Testis (tissue), 3 donors: ENCODE measurements around the gene MRGPRE. TPM values are rescaled to one million over a fixed set of nuclear protein-coding genes. Genes with fewer than 3 reads are reported as not detected.

Experiments used
- DNase-seq: peaks from one replicate; pipeline ENCODE4 v3.0.0-alpha.2; 2019
- H3K27ac ChIP-seq, 2 donors: fragments of 200-600 bp; sonication (generic); one replicate each; pipeline ENCODE4 v1.5.1; 2019
- H3K27me3 ChIP-seq: fragments of 200-600 bp; sonication (generic); one replicate; pipeline ENCODE4 v1.5.1; 2019
- H3K36me3 ChIP-seq: fragments of 200-600 bp; sonication (generic); one replicate; pipeline ENCODE4 v1.5.1; 2017; ENCODE audit warnings: low read depth; ENCODE audit errors: missing control alignments
- H3K4me1 ChIP-seq: fragments of 200-600 bp; sonication (generic); one replicate; pipeline ENCODE4 v1.5.1; 2019
- H3K4me3 ChIP-seq, 2 donors: fragments of 200-600 bp; sonication (generic); one replicate each; pipeline ENCODE4 v1.5.1; 2017 to 2019
- H3K9me3 ChIP-seq: fragments of 200-600 bp; sonication (generic); one replicate; pipeline ENCODE4 v1.5.1; 2017
- CTCF ChIP-seq, 3 experiments: fragments of 450-650 bp in 2 of 3; fragments of 200-600 bp in 1 of 3; sonication (generic) in 1 of 3; IDR thresholded peaks; one replicate each; pipeline ENCODE4 v1.5.1; 2016 to 2019; ENCODE audit warnings: antibody characterized with exemption in 3 of 3, mild to moderate bottlenecking in 2 of 3, moderate library complexity in 1 of 3
- POLR2A ChIP-seq: fragments of 450-650 bp; IDR thresholded peaks from one replicate; pipeline ENCODE4 v1.6.1; 2017; ENCODE audit warnings: antibody characterized with exemption, mild to moderate bottlenecking, moderate library complexity
- WGBS, 2 donors: methylation state at CpG; one replicate each; pipeline ENCODE4 v1.1.5; 2018; 5-methylcytosine and 5-hydroxymethylcytosine counted together
- intact Hi-C: fragments of 100-400 bp; cut with DNase I; formaldehyde crosslinking; loops from one replicate; pipeline ENCODE4 v1.15.1; 2023; ENCODE audit warnings: low total_unique reads
- polyA plus RNA-seq: library from polyadenylated mRNA; stranded (reverse); fragments of 350-450 nt; fragmentation: Illumina TruSeq; extraction: RNeasy Lipid Tissue Mini Kit (QIAGEN cat#74804); gene quantifications from one replicate; pipeline ENCODE4 v1.2.3, GENCODE V29; 2014; ENCODE audit warnings: low read depth, low replicate concordance; ENCODE audit not compliant: insufficient read depth
- total RNA-seq, 2 donors: library from RNA; depleted of rRNA; stranded (reverse); fragments of >200 nt; gene quantifications; one replicate each; pipeline ENCODE4 v1.2.3, GENCODE V29; 2016

MRGPRE gene
- total and polyA plus RNA-seq, 3 donors from 2014 or later, result 0.30 to 1.0 (median 0.93) TPM

- intact Hi-C loops, result no loop called here
- H3K27me3 ChIP-seq, result no peaks in the 10 kb centered on the region
- no peaks in the 10 kb centered on the region for H3K36me3 ChIP-seq
- DNase-seq, result no peak
- TF ChIP-seq POLR2A (no peak), CTCF (IDR thresholded peaks at IDR 0.05) (no peak)
- no peak overlapping the region for H3K4me3 ChIP-seq
- H3K4me1 ChIP-seq, result no peaks in the 10 kb centered on the region
- no peak overlapping the region for H3K27ac ChIP-seq
- 87 to 88% methylated on average over 9 to 11 of the region's 11 CpGs for WGBS, 2 donors
- no peaks in the 10 kb centered on the region for H3K9me3 ChIP-seq
Measured at GRCh38 chr11:3189886-3190583, 42.2 kb downstream of the MRGPRE start.

GRCh38 chr11:3189196-3189843, 42.9 kb downstream of the MRGPRE start:
- DNase-seq, result no peak
- intact Hi-C loops, result no loop called here
- Histone ChIP-seq H3K9me3 (no peaks in the 10 kb centered on the region), H3K27me3 (no peaks in the 10 kb centered on the region), H3K4me3 (no peak overlapping the region), H3K27ac (no peak overlapping the region), H3K4me1 (no peaks in the 10 kb centered on the region), H3K36me3 (no peaks in the 10 kb centered on the region)
- no peak for TF ChIP-seq POLR2A
- TF ChIP-seq CTCF (IDR thresholded peaks at IDR 0.05), result no peak
- WGBS, 2 donors, result 46 to 68% methylated on average over 14 to 15 of the region's 15 CpGs

GRCh38 chr11:3188496-3189195, 43.6 kb downstream of the MRGPRE start:
- Histone ChIP-seq H3K4me1 (no peaks in the 10 kb centered on the region), H3K36me3 (no peaks in the 10 kb centered on the region), H3K27me3 (no peaks in the 10 kb centered on the region), H3K9me3 (no peaks in the 10 kb centered on the region), H3K27ac (no peak overlapping the region), H3K4me3 (no peak overlapping the region)
- 84 to 86% methylated on average over 15 to 17 of the region's 17 CpGs for WGBS, 2 donors
- intact Hi-C loops, result no loop called here
- no peak for DNase-seq
- TF ChIP-seq CTCF (IDR thresholded peaks at IDR 0.05), result no peak
- TF ChIP-seq POLR2A, result no peak

- no peaks in the 10 kb centered on the region for H3K27me3 ChIP-seq
- no peaks in the 10 kb centered on the region for H3K36me3 ChIP-seq
- TF ChIP-seq CTCF (IDR thresholded peaks at IDR 0.05) (no peak), POLR2A (no peak)
- no peaks in the 10 kb centered on the region for H3K9me3 ChIP-seq
- no peaks in the 10 kb centered on the region for H3K4me1 ChIP-seq
- no peak overlapping the region for H3K4me3 ChIP-seq
- intact Hi-C loops, result no loop called here
- no peak for DNase-seq
- 84 to 92% methylated on average over 9 to 11 of the region's 11 CpGs for WGBS, 2 donors
- H3K27ac ChIP-seq, result no peak overlapping the region
Measured at GRCh38 chr11:3186166-3186953, 45.9 kb downstream of the MRGPRE start.
